ENCODE data around the gene WDR62. TPM values are rescaled to one million over a fixed set of nuclear protein-coding genes. Genes with fewer than 3 reads are reported as not detected.

The WDR62 gene
- 22.0 and 24.9 TPM in 2 replicates for total RNA-seq

DNA sequence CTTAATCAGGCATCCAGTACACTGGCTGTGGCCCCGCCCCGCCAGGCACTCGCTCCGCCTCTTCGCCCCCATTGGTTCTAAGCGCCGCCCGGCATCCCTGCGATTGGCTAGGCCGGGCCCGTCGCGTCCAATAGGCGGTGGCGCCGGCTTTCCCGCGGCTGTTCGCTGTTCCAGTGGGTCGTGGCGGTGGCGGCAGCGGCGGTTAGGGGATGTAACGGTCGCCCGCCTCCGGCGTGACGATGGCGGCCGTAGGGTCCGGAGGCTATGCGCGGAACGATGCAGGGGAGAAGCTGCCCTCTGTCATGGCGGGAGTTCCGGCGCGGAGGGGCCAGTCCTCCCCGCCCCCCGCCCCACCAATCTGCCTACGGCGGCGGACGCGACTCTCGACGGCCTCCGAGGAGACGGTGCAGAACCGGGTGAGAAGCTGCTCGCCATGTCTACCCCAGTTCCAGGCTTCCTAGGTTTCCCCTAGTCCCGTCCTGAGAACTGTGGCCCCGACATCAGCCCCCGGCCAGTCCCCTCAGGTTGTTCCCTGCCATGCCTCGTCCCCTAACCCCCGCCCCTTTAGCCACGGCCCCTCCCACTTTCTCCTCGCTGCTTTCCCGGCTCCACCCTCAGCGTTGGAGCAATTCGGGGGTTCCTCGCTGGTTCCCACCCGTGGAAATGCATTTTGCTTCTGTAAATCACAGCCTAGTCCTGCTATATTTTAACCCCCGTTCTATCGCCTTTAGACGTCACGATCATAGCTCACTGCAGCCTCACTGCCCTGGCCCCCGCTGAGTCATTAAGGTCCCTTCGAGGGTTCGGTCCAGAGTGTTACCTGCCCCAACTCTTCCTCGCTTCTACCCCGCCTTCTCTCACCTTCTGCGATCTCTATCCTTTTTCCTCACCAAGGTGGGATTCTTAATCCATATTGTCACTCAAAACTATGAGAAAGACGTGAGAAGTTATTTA is at the start of gene WDR62:
Gene WDR62, plus strand, starts transcription at position 165 of the 954 bp plus-strand sequence. Its CDS starts 75 bp downstream, at position 240.
- Mint-ChIP-seq H3K4me1 (ENCODE audit: low read depth) (peaks cover 45% of the 10 kb centered on the region), H3K27me3 (ENCODE audit: insufficient read depth) (no peaks in the 10 kb centered on the region), H3K9me3 (no peaks in the 10 kb centered on the region), H3K4me3 (peak within 1 kb of the TSS; percentile 99), H3K36me3 (ENCODE audit: low read depth) (peaks cover 9% of the 10 kb centered on the region), H3K27ac (peak within 1 kb of the TSS; percentile 96)
- intact Hi-C loops (cut with micrococcal nuclease): loop anchor here (1.0 to 10.0 kb wide), 14 partner anchors 38 to 800 kb away; partner anchors contain the start of genes ALKBH6, NFKBID, PSENEN and SDHAF1
- DNase-seq (ENCODE audit: low spot score): peak; percentile 93

DNA sequence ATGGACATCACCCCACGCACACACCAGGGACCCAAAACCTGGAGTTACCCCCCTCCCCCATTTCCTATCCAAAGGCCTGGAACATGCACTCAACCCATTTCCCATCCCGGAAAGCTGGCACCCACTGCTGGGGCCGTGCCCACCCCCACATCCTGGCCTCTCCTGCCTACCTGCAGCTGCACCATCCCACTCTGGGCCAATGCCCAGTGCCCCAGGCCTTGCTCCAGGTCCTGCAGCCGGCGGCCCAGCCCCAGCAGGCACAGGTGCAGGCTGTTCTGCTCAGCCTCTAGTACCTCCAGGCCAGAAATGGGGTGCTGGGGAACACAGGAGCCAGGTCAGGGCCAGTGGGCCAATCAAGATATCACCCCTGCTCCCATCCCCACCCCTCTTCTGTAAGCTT is 47.7 kb upstream of the WDR62 start:
- Mint-ChIP-seq H3K36me3 (ENCODE audit: low read depth) (peaks cover 10% of the 10 kb centered on the region), H3K27ac (no peak overlapping the region), H3K4me1 (ENCODE audit: low read depth) (peaks cover 13% of the 10 kb centered on the region), H3K4me3 (no peak overlapping the region), H3K27me3 (ENCODE audit: insufficient read depth) (no peaks in the 10 kb centered on the region), H3K9me3 (no peaks in the 10 kb centered on the region)
- intact Hi-C loops (cut with micrococcal nuclease): no loop called here
- no peak for DNase-seq (ENCODE audit: low spot score)

DNA sequence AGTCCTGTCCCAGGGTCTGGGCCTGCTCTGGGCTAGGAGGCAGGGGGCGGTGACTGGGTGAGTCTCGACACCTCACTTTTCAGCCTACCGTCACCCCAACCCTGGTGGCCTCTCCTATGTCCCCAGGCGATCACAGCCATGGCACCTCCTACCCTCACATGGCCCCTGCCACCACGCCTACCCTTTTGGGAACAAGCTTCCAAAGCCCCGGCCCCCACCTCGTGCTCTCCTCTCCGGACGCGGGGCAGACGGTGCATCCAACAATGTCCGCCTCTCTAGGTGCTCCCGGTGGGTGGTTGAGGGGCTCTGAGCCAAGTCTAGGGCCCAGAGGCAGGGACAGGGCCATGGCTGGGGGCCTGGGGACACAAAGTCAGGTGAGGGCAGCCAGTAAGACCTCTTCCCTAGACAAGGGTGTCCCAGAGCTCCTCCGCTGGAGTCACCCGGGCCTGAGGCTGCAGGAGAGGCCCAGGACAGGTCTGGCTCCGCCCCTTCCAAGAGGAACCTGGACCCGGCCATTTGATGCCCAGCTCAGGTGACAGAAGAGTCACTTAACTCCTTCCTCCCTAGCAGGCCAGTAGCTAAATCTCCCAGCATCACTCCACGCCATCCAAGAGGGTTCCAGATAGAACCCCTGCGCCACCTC is 46.2 kb upstream of the WDR62 start, which contains the start of gene SYNE4:
Gene SYNE4, minus strand, starts transcription at position 478 of the 643 bp plus-strand sequence. Its CDS starts 132 bp downstream, at position 346.
- Mint-ChIP-seq H3K9me3 (no peaks in the 10 kb centered on the region), H3K27ac (no peak within 1 kb of the TSS), H3K36me3 (ENCODE audit: low read depth) (peaks cover 6% of the 10 kb centered on the region), H3K4me3 (peak within 1 kb of the TSS; percentile 61), H3K4me1 (ENCODE audit: low read depth) (peaks cover 22% of the 10 kb centered on the region), H3K27me3 (ENCODE audit: insufficient read depth) (no peaks in the 10 kb centered on the region)
- intact Hi-C loops (cut with micrococcal nuclease): no loop called here
- DNase-seq (ENCODE audit: low spot score): no peak

DNA sequence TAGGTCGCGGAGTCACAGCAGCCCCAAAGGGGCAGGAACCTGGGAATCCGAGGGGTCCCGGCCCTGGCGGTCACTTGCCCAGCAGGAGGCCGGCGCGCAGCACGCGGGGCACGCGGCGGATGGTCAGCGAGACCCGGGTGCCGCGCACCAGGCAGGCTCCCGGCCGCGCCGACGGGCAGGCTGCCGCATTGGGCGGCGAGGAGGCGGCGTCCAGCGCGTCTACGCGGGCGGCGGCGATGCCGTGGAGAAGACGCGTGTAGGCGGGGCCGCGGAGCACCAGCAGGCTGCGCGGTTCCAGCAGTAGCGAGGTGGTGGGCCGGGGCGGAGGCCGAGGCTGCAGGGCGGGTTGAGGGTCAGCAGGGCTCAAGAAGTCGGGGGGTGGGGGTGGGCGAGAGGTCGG is 45.5 kb upstream of the WDR62 start:
- H3K4me1 Mint-ChIP-seq (ENCODE audit: low read depth): peaks cover 30% of the 10 kb centered on the region

DNA sequence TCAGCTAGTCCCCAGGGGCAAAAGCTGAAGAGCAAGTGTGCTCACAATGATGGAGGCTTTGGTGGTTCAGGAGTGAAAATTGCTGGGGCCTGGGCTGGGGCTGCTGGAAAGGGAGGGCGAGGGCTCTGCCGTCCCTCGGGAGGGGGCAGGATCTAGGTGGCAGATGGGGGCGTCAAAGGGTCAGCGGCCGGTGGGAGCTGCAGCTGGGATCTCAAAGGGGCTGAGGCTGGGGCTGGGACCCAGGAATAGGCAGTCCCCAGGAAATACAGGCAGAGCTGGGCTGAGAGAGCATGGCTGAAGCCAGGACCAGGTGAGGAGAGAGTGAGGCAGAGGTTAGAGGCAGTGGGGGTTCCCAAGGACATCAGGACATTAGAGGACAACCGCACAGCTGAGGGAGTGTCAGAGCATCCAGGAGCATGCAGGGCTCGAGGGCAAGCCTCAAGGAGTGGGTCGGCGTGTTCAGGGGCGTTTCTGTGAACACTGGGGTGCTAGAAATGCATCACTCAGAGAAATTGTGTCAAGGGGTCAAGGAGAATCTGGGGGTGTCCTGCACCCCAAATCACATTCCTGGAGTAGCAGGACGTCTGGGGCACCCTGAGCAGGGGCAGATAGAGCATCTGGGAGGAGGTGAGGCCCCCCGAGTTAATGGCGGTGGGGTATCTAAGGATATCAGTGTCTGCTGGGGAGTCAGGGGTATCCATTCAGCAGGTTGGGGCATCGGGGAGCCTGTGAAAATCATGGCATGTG is 44.9 kb upstream of the WDR62 start:
- intact Hi-C loops (cut with micrococcal nuclease): loop anchor here (5.0 kb wide), 1 partner anchor 293 kb away; the partner anchor contains the start of gene KMT2B
- H3K27ac Mint-ChIP-seq: no peak overlapping the region

More for the DNA sequence above, 45.5 kb upstream of the WDR62 start:
- H3K27ac Mint-ChIP-seq: no peak overlapping the region
- no peaks in the 10 kb centered on the region for H3K27me3 Mint-ChIP-seq (ENCODE audit: insufficient read depth)
- H3K4me3 Mint-ChIP-seq: peak overlapping the region; percentile 61
- no peaks in the 10 kb centered on the region for H3K9me3 Mint-ChIP-seq
- peaks cover 6% of the 10 kb centered on the region for H3K36me3 Mint-ChIP-seq (ENCODE audit: low read depth)
- DNase-seq (ENCODE audit: low spot score): peak; percentile 51
- intact Hi-C loops (cut with micrococcal nuclease): no loop called here

DNA sequence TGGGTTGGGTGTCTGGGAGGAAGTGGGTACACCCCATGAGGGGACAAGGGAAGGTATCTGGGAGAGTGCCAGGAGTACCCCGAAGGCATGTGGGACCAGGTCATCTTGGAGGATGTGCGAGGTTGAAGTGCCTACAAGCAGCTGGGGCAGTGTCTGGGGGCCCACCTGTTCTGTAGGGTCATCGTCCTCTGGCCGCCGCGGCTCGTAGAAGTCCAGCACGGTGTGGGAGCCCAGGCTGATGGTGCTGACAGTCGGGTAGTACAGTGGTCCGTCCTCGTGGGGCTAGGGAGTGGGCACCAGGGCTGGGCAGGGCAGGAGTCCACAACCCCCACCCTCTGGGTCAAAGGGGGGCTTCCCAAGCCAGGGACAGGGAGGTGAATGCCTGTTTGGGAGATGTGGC is 44.3 kb upstream of the WDR62 start:
- H3K27me3 Mint-ChIP-seq (ENCODE audit: insufficient read depth): no peaks in the 10 kb centered on the region
- peaks cover 42% of the 10 kb centered on the region for H3K4me1 Mint-ChIP-seq (ENCODE audit: low read depth)
- no peak overlapping the region for H3K27ac Mint-ChIP-seq
- H3K36me3 Mint-ChIP-seq (ENCODE audit: low read depth): peaks cover 2% of the 10 kb centered on the region
- H3K4me3 Mint-ChIP-seq: peak overlapping the region; percentile 21
- intact Hi-C loops (cut with micrococcal nuclease): loop anchor here (5.0 kb wide), 1 partner anchor 293 kb away; the partner anchor contains the start of gene KMT2B
- H3K9me3 Mint-ChIP-seq: no peaks in the 10 kb centered on the region
- no peak for DNase-seq (ENCODE audit: low spot score)

More for the DNA sequence above, 44.9 kb upstream of the WDR62 start:
- Mint-ChIP-seq H3K27me3 (ENCODE audit: insufficient read depth) (no peaks in the 10 kb centered on the region), H3K9me3 (no peaks in the 10 kb centered on the region), H3K36me3 (ENCODE audit: low read depth) (peaks cover 6% of the 10 kb centered on the region), H3K4me1 (ENCODE audit: low read depth) (peaks cover 36% of the 10 kb centered on the region), H3K4me3 (peak overlapping the region; percentile 61)
- no peak for DNase-seq (ENCODE audit: low spot score)

DNA sequence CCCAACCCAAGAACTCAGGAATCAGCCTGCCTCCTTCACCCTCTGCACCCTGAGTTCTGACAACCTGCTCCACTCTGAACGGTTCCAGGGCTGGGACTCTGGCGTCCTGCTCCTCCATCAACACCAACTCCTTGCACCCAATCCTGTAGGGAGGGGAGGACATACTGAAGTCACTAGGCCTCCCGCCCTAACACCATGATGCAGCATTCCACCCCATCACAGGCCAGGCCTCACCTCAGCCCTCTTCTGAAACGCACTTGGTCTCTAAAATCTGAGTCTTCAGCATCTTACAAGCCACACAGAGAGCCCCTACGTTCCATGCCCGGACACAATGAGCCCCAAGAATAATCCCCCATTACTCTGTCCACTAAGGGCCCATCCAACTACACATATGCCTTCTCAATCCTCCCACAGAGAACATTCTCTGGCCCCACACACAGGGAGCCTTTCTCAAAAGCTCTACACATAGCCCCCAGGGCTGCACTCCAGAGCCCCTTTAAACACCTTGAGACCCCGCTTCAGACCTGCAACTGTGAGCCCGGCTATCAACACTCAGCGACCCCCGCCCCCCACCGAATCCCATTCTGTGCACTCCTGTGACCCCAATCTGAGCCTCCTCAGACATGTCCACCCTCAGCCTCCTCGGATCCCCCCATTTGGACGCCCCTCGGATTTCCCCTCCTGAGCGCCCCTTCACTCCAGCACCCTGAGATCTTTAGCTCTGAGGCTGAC is 41.3 kb upstream of the WDR62 start:
- Mint-ChIP-seq H3K4me1 (ENCODE audit: low read depth) (peaks cover 50% of the 10 kb centered on the region), H3K27me3 (ENCODE audit: insufficient read depth) (no peaks in the 10 kb centered on the region), H3K36me3 (ENCODE audit: low read depth) (peaks cover 1% of the 10 kb centered on the region), H3K4me3 (peak overlapping the region; percentile 98), H3K9me3 (no peaks in the 10 kb centered on the region), H3K27ac (peak overlapping the region; percentile 96)
- intact Hi-C loops (cut with micrococcal nuclease): loop anchor here (1.0 to 5.0 kb wide), 9 partner anchors 18 to 296 kb away; partner anchors contain the start of genes CAPNS1, CLIP3, HCST and KMT2B
- no peak for DNase-seq (ENCODE audit: low spot score)

DNA sequence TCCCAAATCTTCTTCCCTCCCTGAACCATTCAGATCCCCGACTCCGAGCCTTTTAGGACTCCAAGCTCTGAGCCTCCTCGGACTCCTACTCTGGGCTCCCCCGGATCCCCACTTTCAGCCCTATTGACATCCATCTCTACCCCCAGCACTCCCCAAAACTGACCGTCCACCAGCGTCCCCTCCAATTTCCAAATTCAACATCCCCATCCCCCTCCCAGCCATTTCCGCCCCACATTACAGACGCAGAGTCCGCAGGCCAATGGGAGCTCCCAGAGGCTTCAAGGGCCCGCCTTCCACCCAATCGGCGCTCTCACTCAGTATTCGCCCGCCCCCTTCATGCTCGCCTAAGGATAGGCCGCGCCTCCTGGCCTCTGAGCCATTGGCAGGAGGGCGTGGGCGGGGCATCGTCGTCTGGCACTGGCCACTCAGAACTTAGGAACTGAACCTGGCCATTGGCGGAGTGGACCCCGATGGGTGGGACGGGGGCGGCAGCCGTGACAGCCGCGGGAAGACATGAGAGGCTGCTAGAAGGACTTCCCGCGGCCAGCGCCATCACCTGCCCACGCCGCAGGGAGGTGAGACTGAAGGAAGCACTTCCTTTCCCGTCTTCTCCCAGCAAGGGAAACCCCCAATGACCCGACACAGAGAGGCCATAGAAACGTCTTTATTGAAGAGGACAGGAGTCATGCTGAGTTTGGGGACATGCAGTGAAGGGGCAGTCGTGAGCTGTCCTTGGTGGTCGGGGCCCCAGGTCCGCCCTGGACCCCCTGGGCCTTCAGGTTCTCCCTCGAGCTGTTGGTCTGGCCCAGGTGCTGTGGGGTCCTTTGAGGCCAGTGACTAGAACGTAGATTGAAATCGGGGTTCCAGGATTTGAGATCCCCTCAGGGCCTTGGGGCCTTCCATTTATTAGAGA is 40.4 kb upstream of the WDR62 start, which contains the start of gene ALKBH6:
Gene ALKBH6, minus strand, starts transcription at position 202 of the 913 bp plus-strand sequence. CDS start 816 bp downstream, outside the sequence.
- Mint-ChIP-seq H3K9me3 (no peaks in the 10 kb centered on the region), H3K4me1 (ENCODE audit: low read depth) (peaks cover 46% of the 10 kb centered on the region), H3K36me3 (ENCODE audit: low read depth) (peaks cover 1% of the 10 kb centered on the region), H3K27me3 (ENCODE audit: insufficient read depth) (no peaks in the 10 kb centered on the region), H3K4me3 (peak within 1 kb of the TSS; percentile 98), H3K27ac (peak within 1 kb of the TSS; percentile 96)
- intact Hi-C loops (cut with micrococcal nuclease): loop anchor here (1.0 to 5.0 kb wide), 9 partner anchors 19 to 297 kb away; partner anchors contain the start of genes CAPNS1, CLIP3, HCST and KMT2B
- DNase-seq (ENCODE audit: low spot score): peak; percentile 100

DNA sequence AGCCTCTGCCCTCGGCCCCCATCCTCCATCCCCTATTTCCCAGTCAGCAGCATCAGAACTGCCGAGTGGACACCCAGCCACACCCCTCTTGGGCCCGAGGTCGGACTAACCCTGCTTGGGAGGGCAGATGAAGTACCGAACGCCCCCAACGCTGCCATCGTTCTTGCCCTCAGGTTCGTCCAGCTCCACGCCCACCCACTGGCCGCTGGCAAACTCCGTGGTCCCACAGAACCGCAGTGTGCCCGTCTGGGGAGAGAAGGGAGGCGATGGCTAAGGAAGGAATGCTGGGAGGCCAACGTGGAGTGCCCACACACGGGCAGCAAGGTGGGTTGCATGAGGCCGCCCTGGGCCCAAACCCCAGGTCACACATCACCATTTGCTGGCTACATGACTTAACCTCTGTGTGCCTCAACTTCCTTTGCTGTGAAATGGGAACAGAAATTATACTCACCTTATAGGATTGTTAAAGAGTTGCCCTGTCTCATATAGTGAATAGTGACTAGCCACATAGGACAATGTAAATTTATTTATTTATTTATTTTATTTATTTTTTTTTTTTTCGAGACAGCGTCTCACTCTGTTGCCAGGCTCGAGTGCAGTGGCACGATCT is 35.5 kb upstream of the WDR62 start:
- H3K9me3 Mint-ChIP-seq: no peaks in the 10 kb centered on the region
- H3K27ac Mint-ChIP-seq: no peak overlapping the region
- H3K4me3 Mint-ChIP-seq: no peak overlapping the region
- intact Hi-C loops (cut with micrococcal nuclease): no loop called here
- H3K36me3 Mint-ChIP-seq (ENCODE audit: low read depth): peaks cover 3% of the 10 kb centered on the region
- H3K4me1 Mint-ChIP-seq (ENCODE audit: low read depth): peaks cover 21% of the 10 kb centered on the region
- H3K27me3 Mint-ChIP-seq (ENCODE audit: insufficient read depth): no peaks in the 10 kb centered on the region
- no peak for DNase-seq (ENCODE audit: low spot score)

DNA sequence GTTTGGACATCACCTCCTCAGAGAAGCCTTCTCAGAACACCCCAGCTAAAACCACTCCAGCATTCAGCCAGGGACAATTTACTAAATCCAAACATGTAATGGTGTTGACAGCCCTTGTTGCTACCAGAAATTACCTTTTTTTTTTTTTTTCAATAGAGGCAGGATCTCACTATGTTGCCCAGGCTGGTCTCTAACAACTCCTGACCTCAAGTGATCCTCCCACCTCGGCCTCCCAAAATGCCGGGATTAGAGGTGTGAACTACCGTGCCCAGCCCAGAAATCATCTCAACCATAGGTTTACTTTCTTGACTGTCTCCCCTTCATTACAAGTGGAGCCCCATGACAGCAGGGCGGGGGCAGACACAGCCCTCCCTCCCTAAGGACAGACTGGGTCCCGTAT is 31.3 kb upstream of the WDR62 start:
- Mint-ChIP-seq H3K4me3 (no peak overlapping the region), H3K27me3 (ENCODE audit: insufficient read depth) (no peaks in the 10 kb centered on the region), H3K4me1 (ENCODE audit: low read depth) (no peaks in the 10 kb centered on the region), H3K36me3 (ENCODE audit: low read depth) (peaks cover 4% of the 10 kb centered on the region), H3K27ac (no peak overlapping the region), H3K9me3 (no peaks in the 10 kb centered on the region)
- intact Hi-C loops (cut with micrococcal nuclease): no loop called here
- no peak for DNase-seq (ENCODE audit: low spot score)

DNA sequence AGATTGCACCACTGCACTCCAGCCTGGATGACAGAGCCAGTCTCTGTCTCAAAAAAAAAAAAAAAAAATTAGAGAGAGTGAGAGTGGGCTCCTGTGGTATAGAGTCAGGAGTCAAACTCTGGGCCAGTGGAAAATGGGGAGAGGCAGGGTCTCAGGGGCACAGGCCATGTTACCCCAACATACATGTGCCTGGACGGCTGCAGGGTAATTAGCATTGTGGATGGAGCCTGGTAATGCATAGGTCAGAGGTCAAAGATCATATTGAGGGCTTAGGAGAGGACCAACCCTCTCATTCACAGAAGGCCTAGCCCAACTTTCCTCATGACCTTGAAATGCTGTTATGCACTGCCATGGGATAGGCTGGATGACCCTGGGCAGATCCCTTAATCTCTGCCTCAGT is 29.2 kb upstream of the WDR62 start:
- Mint-ChIP-seq H3K36me3 (ENCODE audit: low read depth) (peaks cover 13% of the 10 kb centered on the region), H3K4me1 (ENCODE audit: low read depth) (no peaks in the 10 kb centered on the region), H3K4me3 (no peak overlapping the region), H3K27me3 (ENCODE audit: insufficient read depth) (no peaks in the 10 kb centered on the region), H3K27ac (no peak overlapping the region), H3K9me3 (no peaks in the 10 kb centered on the region)
- intact Hi-C loops (cut with micrococcal nuclease): no loop called here
- DNase-seq (ENCODE audit: low spot score): no peak

All from activated T-helper 1 cell treated with anti-CD3 and anti-CD28 coated beads, Interleukin-12 subunit alpha, Interleukin-12 subunit beta, Interleukin-2, Interleukin-4 antibody, amounts not matched to agents 30 ng/mL and 10 ng/mL and 1 ng/mL, durations not matched to agents 14 hours and 24 hours and 36 hours (primary cell).